HG02981 (cell line): ENCODE results near the gene TMEM140.
"Not testable (repeated sequence)": the region's sequence is repeated elsewhere in the genome, so short reads cannot be mapped to it uniquely, and the experiment has no call there.

ENCODE experiments used
- ATAC-seq: cut with Tn5 transposase; IDR thresholded peaks from one replicate; pipeline ENCODE4 v1.9.1; 2021; ENCODE audit warnings: mild to moderate bottlenecking, moderate library complexity; ENCODE audit not compliant: unreplicated experiment

The TMEM140 gene

GRCh38 chr7:135211946-135212685 lies 64.2 kb downstream of the TMEM140 start:
- ATAC-seq = not testable (repeated sequence)

- ATAC-seq = no peak
Observed at GRCh38 chr7:135213831-135214230, 66.0 kb downstream of the TMEM140 start.

DNA sequence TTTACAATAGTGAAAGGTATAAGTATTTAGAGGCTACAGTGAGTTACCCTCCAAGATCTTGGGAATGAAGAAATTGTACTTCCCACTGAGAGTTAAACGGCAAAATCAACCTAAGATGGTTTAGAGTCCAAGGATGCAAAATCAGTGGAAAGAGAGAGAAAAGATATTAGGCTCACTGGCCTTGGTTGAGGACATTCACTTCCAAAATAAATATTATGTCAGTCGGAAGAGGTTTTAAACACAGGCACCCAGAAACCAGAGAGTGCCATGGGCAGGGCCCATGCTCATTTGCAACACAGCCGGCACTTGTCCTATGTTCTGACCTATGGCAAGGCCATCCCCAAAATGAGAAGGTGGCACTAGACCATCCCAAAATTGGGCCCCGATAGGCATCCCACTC lies 67.3 kb downstream of the TMEM140 start:
- ATAC-seq = no peak

DNA sequence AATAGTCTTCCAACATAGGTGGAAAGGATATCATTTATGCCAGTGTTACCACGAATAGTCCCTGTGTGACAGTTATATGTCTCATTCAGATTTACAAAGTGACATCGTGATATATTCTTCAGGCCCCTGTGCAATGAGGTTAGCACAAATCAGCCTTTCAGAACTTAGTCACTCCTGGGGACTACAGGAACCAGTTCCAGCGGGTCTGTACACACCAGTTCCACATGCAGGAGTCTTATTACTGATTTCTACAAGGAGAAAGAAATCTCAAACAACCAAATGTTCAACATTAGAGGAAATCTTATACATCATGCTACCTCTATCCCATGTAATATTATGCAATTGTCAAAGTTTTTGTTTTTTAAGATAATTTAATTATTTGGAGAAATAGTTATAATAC lies 67.8 kb downstream of the TMEM140 start:
- ATAC-seq = no peak
